Kidney glomerular epithelial cell (primary cell): ENCODE data around the gene PHACTR1.
"Not testable (repeated sequence)": the region's sequence is repeated elsewhere in the genome, so short reads cannot be mapped to it uniquely, and the experiment has no call there.

Source experiments
- DNase-seq: peaks from one replicate; lab custom pipeline; 2025; lab: John Stamatoyannopoulos, UW

Gene PHACTR1

DNA sequence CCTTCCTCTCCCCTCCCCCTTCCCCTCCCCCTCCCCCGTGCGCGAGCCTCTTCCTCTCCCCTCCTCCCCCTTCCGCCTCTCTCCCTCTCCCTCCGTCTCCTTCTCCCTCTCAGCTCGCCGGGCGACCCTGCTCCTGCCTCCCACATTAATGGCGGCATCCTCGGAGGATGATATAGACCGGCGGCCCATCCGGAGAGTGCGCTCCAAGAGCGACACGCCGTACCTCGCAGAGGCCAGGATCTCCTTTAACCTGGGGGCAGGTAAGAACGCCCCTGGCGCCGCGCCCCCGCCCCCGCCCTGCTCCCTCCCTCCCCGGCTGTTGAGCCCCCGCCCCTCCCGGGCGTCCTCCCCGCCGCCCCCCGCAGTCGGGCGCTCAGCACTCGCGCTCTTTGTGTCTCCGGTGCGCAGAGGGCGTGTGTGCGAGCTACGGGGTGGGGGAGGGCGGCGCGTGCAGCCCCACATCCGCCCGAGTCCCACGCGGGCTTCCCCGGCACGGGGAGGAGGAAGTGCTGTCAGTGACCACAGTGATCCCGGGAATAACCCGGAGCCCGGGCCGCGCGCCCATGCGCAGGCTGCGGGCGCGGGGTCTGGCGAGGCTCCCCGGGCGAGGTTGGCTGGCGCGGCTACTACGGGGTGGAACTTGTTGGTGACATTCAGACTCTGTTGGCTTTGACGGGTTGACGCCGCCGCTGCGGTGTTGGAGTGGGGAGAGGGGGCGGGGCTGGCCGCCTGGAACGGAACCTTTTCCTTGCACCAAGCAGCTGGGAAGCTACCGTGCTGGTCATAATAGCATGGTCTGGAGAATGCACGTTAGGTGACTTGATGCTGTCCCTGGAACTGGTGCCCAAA is 33.2 kb downstream of the PHACTR1 start:
- DNase-seq: no peak

DNA sequence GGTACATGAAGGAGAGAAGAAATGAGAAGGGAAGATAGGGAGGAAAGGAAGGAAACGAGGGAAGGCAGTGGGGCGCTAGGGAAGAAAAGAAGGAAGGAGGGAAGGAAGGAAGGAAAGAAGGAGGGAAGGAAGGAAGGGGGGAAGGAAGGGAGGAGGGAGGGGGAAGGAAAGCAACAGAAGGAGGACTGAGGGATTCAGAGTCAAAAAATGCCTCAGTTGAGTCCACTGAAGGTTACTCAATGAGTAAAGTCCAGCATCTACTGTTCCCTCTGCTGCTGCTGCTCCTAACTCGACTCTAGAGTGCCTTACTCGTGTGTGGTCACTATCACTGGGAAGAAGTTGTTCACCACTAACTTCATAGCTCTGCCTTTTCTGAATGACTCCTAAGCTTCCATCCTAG is 33.8 kb downstream of the PHACTR1 start:
- DNase-seq: no peak

DNA sequence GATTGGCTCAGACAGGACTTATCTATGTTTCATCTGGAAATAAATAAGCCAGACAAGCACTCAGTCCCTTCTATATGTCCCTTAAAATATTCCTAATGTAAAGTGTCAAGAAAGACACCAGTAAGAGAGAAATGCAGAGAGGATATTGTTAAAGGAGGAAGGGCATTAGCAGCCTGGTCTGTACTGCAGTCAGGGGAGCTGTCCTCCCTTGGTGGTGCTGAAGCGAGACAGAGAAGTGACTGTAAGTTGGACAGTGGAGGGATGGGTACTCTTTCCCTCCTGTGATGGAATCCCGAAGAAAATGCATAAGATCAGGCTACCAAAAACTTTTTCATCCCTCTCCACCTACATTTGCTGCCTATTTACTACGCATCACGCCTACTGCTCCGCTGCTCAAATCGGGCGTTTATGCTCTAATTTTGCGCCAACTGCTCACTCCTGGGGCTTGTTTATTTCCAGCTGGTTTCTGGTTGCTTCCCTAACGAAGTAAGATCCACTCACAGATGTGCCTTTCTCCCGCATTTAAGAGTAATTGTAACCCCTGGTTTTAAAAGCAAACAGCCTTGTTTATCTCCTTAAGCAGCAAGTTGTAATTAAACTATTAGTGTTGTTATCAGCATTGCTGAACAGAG is 35.2 kb downstream of the PHACTR1 start:
- peak; percentile 60 for DNase-seq

DNA sequence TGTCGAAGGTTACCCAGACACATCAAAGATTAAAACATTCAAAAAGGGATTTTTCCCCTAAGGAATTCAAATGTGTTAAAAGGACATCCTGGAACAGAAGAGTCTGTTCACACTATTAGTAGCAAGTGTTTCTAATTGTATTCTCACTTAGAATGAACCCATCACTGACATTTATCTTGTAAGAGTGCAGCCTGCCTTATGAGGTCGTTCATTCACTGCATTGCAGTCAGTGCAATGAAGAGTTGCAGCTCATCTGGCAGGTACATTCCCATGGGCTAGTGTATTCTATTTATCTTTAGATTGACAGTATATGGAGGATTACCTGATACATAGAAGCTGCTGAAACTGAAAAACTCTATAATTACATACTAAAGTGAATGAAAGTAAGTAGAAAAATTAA is 36.5 kb downstream of the PHACTR1 start:
- no peak for DNase-seq

DNA sequence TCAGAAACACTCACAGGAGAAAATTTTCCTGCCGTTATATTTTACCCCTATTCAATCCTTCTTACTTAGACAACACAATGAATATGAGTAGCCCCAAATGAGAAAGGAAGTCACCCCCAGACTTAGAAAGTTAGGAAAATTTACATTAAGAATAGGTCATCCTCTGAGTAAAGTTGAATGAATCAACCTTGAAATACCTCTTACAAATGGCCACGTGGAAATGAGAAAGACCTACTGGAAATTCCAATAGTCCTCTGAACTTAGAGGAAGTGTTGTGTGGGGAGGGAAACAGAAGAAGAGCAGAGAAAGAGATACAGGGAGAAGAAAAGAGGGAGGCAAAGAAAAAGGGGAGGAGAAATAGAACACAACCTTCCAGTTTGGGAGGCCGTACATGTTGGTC is 43.7 kb downstream of the PHACTR1 start:
- DNase-seq: no peak

DNA sequence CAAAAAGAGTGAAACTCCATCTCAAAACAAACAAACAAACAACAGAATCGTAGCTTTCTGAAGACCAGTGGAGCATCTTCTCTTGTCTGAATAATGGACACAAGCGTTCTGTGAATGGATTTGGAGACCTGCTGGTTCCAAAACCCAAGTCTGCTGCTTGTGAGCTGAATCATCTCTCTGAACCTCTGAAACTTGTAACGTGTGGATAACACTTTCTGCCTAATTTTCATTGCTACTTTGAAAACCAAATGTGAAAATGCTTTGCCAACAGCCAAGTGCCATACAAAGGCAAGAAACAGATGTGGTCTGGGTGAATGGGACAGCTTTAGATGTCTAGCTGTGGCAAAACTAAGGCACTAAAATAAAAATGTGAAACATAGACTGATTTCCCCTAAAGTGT is 44.3 kb downstream of the PHACTR1 start:
- DNase-seq: no peak

DNA sequence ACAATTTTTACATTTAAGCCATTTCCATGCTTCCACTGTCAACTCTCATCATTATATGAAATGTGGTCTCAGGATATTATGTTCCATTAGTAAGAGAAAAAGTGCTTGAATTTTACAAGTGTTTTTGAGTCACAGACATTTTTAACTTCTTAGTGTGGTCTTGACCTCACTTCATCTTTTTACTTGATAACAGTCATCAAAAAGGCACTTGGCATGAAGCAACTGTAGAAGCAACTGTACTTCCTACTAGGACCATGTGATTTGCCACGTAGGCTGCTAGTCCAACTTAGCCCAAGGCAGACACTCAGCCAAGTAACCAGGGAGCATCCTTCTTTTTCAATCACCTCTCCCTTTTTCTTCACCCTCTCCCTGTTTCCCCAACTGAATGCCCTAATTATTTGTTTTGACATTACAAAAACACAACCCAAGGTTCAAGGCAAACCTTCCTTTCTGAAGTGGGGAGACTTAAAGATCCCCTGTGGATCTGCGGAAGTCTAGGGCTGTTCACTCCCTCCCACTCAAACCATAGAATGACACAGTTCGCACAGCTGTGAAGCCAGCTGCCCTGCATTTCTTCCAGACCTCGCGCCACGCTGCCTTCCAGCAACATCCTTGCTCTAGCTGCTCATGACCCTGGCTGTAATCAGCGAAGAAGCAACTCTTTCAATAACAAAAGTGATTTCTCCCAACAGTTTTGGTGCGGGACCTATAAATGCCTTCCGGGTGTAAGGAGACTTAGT is 45.0 kb downstream of the PHACTR1 start:
- no peak for DNase-seq

DNA sequence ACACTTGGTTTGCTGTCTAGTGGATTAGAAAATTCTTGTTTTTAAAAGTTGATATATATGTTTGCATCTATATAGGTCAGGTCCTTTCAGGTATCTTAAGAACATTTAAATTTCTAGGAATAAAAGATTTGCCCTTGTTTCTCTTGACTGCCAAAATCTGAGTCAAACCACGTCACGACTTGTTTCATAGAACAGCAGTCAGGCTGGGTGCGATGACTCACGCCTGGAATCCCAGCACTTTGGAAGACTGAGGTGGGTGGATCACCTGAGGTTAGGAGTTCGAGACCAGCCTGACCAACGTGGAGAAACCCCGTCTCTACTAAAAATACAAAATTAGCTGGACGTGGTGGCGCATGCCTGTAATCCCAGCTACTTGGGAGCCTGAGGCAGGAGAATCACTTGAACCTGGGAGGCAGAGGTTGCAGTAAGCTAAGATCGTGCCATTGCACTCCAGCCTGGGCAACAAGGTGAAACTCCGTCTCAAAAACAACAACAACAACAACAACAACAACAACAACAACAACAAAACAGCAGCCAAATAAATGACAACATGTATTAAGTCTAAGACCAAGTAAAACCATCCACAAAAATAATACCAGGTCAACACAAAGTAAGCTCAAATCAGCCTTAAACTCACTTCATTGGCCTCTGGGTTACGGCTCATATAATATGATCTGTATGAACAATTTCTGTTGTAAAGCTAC is 46.3 kb downstream of the PHACTR1 start:
- not testable (repeated sequence) for DNase-seq

DNA sequence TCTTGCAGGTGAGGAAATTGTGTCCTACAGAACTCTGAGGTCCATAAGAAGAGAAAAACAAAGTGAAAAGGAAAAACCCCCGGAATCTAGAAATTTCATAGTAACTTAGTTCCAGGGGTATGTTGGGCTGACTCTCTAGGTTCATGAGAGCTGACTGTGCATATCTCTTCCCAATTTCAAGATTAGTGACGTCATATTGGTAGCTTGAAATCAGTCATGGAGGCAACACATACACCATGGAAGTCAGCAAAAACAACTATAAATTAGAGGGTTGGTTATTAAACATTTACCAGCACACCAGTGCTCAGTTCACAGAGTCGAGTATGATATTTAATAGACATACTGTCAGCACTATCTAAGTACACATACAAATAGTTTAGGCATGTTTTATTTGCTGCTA is 49.8 kb downstream of the PHACTR1 start:
- no peak for DNase-seq

DNA sequence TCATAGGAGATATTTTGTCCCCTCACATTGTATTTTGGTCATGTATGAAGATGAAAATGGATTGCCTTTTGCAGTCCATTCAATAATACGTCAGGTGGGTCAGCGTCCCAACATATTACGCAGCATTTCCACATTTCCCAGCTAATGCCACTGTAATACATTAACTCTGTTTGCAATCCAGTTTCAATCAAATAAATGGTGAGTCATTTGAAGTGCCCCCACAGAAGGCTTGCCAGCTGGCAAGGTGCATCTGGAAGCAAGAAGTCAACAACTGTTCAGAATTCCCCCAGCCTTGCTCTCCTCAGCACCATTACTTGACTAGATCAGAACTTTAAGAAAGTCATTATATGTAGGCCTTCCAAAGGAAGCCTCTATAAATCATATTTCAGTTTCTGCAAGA is 50.4 kb downstream of the PHACTR1 start:
- DNase-seq: no peak

DNA sequence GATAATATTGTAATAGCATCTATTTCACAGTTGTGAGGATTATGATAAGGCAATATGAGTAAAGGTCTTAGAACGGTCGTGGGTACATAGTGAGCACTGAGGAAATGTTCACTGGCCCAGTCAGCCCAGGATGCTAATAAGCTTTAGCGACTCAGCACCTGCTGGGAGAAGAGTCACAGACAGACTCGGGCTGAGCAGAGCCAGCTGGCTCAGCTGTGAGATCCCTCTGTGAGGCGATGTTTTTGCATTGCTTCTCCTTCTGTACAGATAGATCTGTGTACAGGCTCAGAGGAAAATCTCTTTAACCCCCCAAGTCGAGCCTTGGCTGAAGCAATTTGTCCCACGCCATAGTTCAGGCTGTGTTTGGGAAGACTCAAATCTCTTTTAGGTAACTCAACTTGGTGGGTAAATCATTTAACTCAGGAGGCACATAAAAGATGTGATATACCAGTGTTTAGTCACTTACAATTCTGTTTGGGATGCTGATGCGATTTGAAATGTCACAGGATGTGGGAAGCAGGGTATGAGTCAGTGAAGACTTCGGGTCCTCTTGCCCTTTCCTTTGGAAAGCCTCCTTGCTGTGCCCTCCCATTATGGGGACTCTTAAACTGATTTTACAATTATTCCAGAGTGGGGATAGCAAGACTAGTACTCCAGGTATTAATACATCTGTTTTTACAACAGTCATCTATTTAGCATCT is 53.1 kb downstream of the PHACTR1 start:
- no peak for DNase-seq

DNA sequence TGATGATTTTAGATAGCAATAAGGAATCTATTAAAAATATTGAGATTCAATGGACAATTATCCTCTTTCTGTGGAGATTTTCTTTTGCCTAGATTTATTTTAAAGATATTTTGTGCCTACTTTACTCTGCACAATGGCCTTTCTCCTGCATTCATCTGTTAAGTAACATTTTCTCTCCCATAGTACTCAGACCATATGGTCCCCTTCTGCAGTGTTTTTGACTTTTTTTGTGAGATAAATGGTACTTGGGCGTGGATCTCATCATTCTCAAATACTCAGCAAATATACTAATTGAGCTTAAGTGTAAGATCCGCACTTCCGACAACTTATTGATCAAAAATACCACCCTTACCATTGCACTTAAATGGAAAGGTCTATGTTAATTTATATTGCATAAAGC is 55.8 kb downstream of the PHACTR1 start:
- no peak for DNase-seq

DNA sequence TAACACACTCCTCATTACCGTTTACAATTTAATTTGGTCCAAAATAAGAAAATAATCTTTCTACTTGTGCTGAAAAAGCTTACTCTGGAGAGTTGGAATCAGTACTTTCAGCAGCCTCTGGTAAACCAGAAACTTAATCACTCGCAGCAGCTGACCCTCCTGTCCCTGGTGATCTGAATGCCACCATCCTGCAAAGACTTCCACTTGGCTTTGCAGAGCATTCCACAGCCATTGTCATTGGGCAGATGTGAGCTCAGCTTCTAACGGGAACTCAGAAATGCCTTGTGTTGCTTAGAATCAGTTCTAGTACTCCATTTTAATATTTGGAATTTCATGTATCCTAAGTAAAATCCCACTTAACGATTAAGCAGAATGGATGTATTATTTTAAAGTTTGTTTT is 59.7 kb downstream of the PHACTR1 start:
- DNase-seq: no peak

DNA sequence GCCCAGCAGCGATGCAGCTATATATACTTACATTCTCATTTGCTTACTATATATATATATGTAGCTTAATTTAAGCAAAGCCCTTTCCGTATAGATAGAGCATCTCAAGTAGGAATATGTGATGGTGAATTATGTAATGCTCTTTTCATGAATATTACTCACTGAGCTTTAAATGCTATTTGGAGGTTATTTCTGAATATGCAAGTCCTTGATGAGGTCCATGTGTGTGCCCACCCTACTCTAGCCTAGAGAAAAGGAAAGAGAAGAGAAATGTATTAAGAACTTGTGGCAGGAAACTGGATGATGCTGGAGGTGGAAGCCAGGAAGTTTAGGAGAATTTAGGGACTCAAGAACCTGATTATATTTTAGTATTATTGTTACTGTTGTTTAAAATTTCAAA is 63.2 kb downstream of the PHACTR1 start:
- DNase-seq: no peak

DNA sequence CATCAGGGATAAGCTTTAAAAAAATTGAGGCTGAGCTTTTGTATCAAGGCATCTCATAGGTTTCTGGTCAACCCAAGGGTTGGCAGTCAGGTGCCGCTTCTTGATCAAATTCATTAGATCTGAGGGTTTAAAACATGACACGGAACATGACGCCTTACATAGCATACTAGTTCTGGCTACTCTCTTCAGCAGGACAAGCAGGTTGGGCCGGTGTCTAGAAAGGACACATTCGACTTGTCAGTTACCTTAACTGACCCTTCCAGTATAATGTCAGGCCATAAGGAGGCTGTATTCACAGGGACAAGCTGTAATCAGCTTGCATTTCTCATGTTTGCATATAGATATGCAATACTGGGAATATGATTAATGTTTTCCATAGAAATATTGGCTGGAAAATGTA is 65.6 kb downstream of the PHACTR1 start:
- no peak for DNase-seq

DNA sequence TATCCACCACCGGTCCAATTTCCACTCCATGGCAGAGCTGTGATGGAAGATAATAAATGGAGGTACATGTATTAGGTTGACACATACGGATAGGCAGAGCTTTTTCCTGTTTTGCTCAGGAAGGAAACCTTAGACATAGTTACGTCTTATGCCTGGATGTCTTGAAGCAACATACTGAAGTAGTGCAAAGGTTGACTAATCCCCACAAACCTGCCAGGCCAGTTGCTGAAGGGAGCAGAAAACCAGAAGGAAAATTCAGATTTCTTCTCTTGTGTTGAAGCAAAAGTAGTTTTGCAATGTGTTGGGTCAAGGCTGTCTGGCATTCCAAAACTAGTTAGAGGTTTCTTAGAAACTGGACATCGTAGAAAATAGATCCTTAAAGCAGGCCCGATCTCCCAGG is 68.7 kb downstream of the PHACTR1 start:
- DNase-seq: no peak

DNA sequence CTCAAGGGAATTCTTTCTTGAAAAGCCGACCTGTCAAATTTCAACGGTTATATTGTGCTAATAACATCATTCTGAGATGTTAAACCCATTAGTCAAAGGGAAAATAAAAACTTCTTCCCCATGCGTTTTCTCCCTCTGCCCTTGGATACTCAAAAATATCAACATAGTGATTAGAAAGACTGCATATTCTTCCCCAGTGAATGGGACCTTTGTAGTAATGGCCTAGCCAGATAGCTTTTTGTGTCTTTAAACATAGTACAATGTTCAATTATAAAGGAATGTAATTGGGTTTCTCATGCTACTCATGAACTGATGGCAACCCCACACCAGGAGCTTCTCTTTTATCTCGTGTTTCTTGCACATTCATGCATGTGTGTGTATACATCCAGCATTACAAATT is 69.4 kb downstream of the PHACTR1 start:
- DNase-seq: no peak

DNA sequence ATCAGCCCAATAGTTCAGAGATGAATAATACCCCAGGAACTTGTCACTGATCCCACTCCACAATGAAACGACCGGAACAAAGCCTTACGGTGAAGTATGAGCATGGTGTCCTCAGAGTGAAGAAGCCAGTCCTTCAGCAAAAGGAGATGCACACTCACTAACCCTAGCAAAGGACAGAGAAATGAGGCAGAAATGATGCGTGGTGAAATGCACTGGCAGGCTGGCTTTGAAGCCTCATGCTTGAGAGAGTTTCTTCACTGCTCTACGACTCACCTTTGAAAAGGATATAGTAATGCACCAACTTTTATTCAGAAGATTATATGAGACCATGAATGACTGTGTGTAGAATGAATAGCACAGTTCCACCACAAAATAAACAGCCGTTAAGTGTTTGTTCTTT is 74.8 kb downstream of the PHACTR1 start:
- no peak for DNase-seq

DNA sequence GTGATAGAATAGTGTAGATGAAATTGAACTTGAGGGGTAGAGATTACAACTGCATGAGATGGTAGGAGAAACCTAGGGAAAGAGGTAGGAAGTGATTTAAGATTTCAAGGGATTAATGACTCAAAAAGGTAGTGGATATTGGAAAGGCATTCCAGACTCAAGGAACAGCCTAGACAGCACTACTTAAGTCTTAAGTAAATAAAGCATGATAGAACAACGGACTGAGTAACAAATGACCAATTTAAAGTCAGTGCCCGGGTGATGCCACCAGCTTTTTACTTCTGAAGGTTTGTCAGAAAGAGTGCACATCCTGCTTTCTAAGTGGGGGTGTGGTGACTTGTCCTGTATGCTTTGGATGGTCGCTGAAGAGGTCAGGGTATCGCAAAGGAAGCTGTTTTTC is 81.8 kb downstream of the PHACTR1 start:
- no peak for DNase-seq

DNA sequence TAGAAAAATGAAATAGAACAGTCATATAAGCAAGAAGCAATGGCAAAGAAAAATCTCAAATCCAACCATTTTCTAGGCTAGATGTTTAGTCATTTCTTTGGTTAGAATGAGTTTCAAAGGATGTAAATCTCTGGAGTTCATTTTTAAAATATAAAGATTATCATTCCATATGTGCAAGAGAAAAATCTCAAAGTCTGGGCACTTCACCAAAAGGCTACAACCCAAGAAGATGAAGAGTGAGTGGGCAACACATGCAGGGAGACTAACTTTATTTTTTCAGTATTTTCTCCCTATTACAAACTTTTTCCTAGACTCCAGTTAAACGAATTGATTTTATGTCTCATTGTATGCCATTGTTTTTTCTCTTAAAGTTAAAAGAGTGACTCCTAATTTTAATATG is 83.6 kb downstream of the PHACTR1 start:
- no peak for DNase-seq

DNA sequence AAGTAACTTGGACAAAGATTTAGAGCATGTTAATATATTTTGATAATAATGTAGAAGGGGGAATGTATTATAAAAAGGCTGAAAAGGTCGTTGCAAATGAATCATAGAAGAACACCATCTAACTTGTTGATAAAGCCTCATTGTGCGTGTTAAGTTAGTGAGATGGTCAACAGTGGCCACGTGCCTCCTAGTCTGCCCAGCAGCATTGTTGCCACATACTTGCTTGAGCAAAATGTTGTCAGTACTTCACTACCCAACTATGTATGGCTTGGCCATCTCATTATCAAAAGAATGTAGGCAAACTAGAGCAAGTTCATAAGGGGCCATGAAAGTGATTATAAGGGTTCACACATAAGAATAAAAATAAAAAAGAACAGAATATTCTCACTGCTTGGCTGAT is 84.6 kb downstream of the PHACTR1 start:
- DNase-seq: no peak

DNA sequence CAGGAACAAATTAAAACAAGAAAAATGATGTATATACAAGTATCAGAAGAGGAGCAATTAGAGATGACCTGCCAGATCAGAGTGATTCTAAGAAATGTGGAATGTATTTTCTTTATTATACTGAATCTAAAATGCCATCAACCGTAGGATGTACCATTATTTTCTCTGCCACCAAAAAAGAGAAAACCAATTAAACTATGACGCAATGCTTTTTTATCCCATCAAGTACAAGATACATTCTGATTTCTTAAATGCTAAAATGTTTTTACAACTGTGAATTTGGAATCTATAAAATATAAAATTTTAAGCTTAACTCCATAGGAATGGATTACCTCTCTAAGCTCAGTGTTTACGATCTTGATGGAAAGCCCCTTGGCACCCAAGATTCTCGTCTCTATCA is 85.9 kb downstream of the PHACTR1 start:
- DNase-seq: no peak
